GM21528 (cell line): Measurements from ENCODE around the gene AGAP1.

ENCODE experiments used
- ATAC-seq: cut with Tn5 transposase; IDR thresholded peaks from one replicate; pipeline ENCODE4 v1.9.1; 2021; ENCODE audit warnings: mild to moderate bottlenecking, moderate library complexity; ENCODE audit not compliant: unreplicated experiment, low FRiP score

Gene AGAP1

DNA sequence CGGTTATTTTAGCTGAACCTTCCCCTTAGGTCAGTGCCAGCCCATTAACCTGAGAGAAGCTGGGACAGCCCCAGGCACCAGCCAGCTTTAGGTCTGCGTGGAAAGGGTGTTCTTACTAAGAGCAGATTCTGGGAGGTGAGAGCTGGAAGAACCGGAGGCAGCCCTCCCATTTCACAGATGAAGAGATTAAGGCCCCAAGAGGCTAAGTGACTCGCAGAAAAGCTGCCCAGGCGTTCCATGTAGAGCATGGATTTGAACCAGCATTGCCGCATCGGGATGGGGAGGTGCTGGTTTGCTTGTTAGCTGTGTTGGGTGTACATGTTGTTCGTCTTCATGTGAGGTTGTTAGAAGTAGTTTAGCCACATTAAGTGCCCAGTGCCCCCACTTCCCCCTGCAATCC is 203.2 kb downstream of the AGAP1 start:
- ATAC-seq, result no peak

- ATAC-seq, result no peak
Measured at GRCh38 chr2:235698028-235698427, 204.2 kb downstream of the AGAP1 start.

DNA sequence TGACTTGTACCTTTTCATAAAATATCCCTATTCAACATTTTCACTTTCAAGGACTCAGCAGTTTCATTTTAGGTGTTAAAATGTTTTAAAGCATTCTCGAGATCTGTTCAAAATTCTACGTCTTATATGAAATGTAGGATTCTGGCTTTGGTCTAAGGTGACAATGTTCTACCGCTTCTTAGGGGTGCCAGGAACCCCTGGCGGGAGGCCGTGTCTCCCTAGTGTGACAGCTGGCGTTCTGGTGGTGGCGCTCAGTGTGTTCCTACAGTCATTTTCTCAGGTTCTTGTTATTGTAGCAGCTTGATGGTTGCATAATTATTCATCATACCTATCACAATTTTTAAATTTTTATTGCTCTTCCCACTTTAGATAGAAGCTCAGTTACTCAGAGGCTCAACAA is 204.6 kb downstream of the AGAP1 start:
- no peak for ATAC-seq

GRCh38 chr2:235699576-235699975 is 205.7 kb downstream of the AGAP1 start:
- no peak for ATAC-seq

DNA sequence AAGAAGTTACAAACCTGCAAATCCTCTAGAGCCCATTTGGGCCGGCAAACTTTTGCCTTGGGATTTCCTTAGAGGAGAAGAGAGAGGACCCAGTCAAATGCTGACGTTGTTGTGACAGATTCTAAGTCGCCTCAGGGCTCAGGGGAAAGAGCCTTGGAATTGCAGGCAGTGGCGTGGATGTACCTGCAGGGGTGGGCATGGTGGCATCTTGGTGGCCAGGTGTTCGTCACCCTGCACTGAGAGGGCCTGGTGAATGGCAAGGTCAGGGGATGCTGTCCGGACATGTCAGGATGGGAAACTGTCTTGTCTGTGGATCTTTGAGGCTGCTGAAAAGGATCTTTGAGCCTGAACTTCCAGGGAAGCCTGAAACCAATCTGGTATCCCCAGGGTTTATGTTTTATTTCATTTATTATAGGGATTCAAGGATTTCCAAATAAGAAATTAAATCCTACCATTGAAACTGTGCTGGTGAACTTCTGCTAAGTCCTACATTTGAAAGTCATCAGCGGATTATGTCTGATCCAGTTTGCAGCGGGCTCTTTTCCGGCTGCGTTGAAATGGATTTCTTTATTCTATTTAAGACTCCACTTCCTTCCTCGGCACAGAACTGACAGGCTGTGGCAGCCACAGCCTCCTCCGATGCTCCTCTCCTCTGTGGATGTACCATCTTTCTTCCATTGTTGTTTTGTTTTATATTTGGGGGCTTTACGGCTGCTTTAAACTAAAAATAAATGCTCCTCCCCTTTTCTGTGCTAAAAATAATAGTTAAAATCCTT is 207.6 kb downstream of the AGAP1 start:
- no peak for ATAC-seq

- no peak for ATAC-seq
Measured at GRCh38 chr2:235702186-235702585, 208.3 kb downstream of the AGAP1 start.

- no peak for ATAC-seq
Measured at GRCh38 chr2:235703711-235704295, 210.0 kb downstream of the AGAP1 start.

DNA sequence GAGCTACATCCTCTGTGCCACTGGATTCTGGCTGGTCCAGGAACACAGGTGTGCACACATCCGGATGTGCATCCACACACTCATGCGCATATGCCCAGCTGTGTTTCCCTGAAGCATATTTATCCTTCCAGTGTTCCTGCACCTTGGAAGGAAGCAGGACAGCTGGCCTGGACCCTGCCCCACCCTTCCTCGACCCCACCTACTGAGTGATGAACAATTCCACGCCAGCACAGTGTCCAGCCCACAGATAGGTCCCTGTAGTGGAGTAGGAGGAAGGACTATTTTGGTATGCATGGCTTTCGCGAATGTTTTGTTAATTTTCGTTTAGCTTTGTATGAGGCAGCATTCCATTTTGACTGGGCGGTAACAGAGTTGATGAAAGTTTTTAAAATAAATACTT is 211.5 kb downstream of the AGAP1 start:
- no peak for ATAC-seq

- ATAC-seq, result no peak
Measured at GRCh38 chr2:235706506-235706905, 212.7 kb downstream of the AGAP1 start.

GRCh38 chr2:235707411-235708096 is 213.7 kb downstream of the AGAP1 start:
- no peak for ATAC-seq

GRCh38 chr2:235709124-235709813 is 215.4 kb downstream of the AGAP1 start:
- ATAC-seq, result no peak

DNA sequence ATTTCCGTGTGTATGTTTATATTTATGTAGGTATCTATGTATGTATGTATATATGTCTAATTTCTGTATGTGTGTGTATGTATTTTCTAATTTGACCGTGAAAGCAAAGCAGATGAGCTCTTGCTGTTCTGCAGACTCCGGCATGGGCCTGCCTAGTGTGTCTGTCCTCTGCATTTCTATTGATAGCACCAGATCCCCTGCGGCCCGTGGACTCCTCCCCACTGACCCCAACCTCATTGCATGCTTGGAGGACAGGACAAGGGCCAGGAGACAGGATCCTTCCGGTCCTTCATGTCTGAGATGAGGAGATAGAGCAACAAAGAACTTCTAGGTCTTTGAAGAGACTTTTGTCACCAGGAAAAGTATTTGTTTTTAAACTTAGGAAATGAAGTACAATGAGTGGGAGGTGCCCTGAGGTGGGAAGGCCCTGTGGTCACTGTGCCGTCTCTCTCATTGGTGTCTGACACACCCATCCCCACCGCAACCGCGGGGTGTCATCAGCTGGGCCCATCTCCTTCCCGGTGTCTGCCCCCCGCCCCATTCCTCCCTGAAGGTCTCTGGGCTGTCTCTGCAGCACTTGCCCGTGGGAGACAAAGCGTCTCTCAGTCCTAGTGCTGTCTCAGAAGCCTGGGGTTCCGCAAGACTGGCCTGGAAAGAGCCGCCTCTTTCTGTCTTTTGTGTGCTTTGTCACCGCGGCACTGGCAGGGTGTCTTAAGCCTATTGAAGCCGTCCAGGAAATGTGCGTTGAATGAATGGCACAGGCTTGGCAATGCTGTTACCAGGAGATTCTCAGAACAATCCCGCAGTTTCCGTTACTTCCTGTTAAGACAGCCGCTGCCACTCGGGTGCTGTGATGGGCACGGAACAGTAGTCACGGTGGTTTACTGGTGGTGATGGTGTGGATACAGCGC is 216.4 kb downstream of the AGAP1 start:
- no peak for ATAC-seq

GRCh38 chr2:235710933-235711332 is 217.1 kb downstream of the AGAP1 start:
- no peak for ATAC-seq

GRCh38 chr2:235711527-235711926 is 217.7 kb downstream of the AGAP1 start:
- no peak for ATAC-seq

DNA sequence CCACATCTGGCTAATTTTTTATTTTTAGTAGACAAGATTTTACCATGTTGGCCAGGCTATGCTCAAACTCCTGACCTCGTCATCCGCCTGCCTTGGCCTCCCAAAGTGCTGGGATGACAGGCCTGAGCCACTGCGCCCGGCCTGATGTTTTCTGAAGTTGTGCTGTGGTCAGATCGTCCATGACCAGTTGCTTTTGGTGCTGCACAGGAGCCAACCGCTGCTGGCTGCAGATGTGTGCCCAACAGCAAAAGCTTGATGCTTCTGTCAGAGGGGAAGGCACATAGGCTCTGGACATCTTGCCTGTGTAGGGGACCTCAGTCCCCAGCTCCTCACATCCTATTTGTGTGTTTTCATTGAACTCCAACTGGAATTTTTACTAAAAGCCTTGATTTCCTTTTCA is 218.3 kb downstream of the AGAP1 start:
- ATAC-seq, result no peak

GRCh38 chr2:235713189-235713588 is 219.3 kb downstream of the AGAP1 start:
- ATAC-seq, result no peak

DNA sequence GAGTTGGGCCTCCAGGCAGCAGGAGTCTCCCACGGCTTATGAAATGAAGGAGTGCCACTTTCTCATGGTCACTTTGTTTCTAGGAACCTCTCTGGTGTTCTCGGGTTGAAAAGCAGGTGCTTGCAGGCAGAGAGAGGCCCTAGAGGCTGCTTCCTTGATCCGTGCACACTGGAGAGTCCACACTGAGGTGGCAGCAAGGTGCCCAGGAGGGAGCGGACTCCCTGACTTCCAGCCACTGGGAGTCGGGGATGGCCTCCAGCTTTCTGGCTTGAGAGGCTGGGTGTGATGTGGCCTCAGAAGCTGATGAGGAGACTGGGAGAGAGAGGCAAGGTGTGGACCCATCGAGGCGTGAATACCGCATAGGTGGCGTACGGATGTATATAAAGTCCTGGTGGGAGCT is 221.8 kb downstream of the AGAP1 start:
- ATAC-seq, result no peak

DNA sequence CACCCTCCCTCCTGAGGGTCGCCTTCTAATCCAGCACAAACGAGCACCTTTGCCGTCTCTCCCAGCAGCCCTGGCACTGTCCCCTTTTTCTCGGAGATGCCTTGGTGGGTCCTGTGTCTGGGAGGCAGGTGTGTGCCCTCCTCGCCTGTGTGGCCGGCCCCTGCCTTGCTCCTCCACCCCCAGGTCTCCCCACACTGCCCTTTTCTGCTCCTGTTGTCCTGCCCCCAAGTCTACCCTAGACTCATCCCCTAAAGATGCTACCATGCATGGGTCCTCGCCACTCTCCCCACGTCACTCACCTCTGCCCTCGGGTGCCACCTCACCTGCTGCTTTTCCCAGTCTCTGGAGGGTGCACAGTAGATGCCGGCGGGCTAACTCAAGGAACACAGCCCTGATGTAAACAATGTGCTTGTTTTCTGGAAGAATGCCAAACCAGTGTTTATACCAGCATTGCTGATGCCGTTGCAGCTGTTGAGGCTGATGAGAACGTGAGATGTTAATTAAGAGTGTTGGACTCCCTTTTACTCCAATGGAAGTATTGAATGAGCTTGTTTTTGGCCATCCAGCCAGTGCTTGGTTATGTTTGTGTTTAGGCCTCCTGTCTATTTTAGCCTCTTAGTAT is 223.1 kb downstream of the AGAP1 start:
- ATAC-seq, result no peak

- ATAC-seq, result no peak
Measured at GRCh38 chr2:235719146-235719942, 225.5 kb downstream of the AGAP1 start.
